NCI-H1092 treated with DMSO at 0.1 percent for 48 hours (cell line): Measurements from ENCODE around the gene SMYD3.

Source experiments
- DNase-seq: peaks from one replicate; lab custom pipeline; 2025; lab: John Stamatoyannopoulos, UW

Gene SMYD3

GRCh38 chr1:246306415-246307037 is 200.6 kb downstream of the SMYD3 start:
- DNase-seq, result no peak

- DNase-seq, result no peak
Observed at GRCh38 chr1:246304484-246305259, 202.4 kb downstream of the SMYD3 start.

GRCh38 chr1:246302711-246303317 is 204.3 kb downstream of the SMYD3 start:
- no peak for DNase-seq

- DNase-seq, result no peak
Observed at GRCh38 chr1:246302251-246302625, 204.8 kb downstream of the SMYD3 start.

- no peak for DNase-seq
Observed at GRCh38 chr1:246301553-246302250, 205.4 kb downstream of the SMYD3 start.

GRCh38 chr1:246300626-246301549 is 206.2 kb downstream of the SMYD3 start:
- no peak for DNase-seq

- peak; percentile 9 for DNase-seq
Observed at GRCh38 chr1:246297279-246298265, 209.5 kb downstream of the SMYD3 start.

GRCh38 chr1:246295968-246296367 is 211.1 kb downstream of the SMYD3 start:
- DNase-seq, result no peak

- DNase-seq, result no peak
Observed at GRCh38 chr1:246295340-246295739, 211.7 kb downstream of the SMYD3 start.

- no peak for DNase-seq
Observed at GRCh38 chr1:246294263-246294662, 212.8 kb downstream of the SMYD3 start.

- peak; percentile 17 for DNase-seq
Observed at GRCh38 chr1:246293366-246294121, 213.5 kb downstream of the SMYD3 start.

GRCh38 chr1:246292571-246292970 is 214.5 kb downstream of the SMYD3 start:
- no peak for DNase-seq

GRCh38 chr1:246291127-246291526 is 216.0 kb downstream of the SMYD3 start:
- no peak for DNase-seq

GRCh38 chr1:246283771-246284410 is 223.2 kb downstream of the SMYD3 start:
- DNase-seq, result no peak

- no peak for DNase-seq
Observed at GRCh38 chr1:246281639-246282038, 225.4 kb downstream of the SMYD3 start.

- no peak for DNase-seq
Observed at GRCh38 chr1:246281195-246281594, 225.9 kb downstream of the SMYD3 start.

- DNase-seq, result peak; percentile 52
Observed at GRCh38 chr1:246280551-246280950, 226.5 kb downstream of the SMYD3 start.

- DNase-seq, result no peak
Observed at GRCh38 chr1:246279402-246279801, 227.7 kb downstream of the SMYD3 start.

- DNase-seq, result no peak
Observed at GRCh38 chr1:246278371-246278770, 228.7 kb downstream of the SMYD3 start.
